Measurements from ENCODE around the gene RAB14.
"Not testable (repeated sequence)": the region's sequence is repeated elsewhere in the genome, so short reads cannot be mapped to it uniquely, and the experiment has no call there.

Gene RAB14

DNA sequence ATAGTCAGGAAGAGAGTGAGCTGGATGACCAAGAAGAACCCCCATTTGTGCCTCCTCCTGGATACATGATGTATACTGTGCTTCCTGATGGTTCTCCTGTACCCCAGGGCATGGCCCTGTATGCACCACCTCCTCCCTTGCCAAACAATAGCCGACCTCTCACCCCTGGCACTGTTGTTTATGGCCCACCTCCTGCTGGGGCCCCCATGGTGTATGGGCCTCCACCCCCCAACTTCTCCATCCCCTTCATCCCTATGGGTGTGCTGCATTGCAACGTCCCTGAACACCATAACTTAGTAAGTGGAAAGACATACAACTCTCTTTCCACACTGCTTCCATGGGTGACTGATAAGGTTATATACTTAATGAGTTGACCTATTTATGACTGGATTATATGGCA, 51.5 kb downstream of the RAB14 start:
- DNase-seq: no peak

DNA sequence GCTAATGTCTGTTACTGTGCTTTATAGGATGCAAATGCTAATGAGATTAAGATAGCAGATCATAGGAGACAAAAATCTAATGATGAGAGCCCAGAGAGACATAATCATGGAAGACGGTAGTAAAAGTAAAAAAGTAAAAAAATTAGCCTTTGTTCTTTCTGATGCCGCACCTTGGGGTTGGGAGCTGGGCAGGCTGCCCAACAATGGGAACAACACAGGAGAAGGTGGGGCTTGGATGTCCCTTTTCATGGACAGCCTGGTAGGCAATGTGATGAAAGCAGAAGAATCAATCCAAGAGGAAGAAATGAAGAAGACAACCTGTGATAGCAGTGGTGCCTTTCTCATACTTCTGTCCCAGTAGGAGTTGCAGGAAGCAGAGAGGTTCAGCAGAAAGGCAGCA, 57.2 kb downstream of the RAB14 start:
- DNase-seq: no peak

GRCh38 chr9:121143771-121144170, 57.9 kb downstream of the RAB14 start:
- DNase-seq: no peak

GRCh38 chr9:121141706-121142105, 60.0 kb downstream of the RAB14 start:
- no peak for DNase-seq

DNA sequence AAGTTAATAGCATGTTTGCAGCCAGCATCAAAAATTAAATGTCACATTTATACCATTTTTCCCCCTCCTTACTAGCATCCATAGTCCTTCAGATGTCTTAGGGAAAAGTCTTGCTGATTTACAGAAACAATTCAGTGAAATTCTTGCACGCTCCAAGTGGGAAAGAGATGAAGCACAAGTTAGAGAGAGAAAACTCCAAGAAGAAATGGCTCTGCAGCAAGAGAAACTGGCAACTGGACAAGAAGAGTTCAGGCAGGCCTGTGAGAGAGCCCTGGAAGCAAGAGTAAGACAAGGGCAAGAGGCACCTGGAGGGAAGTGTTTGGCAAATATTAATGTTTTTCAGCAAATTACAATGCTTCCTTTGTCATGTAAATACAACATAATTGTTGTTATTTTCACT, 60.4 kb downstream of the RAB14 start:
- no peak for DNase-seq

DNA sequence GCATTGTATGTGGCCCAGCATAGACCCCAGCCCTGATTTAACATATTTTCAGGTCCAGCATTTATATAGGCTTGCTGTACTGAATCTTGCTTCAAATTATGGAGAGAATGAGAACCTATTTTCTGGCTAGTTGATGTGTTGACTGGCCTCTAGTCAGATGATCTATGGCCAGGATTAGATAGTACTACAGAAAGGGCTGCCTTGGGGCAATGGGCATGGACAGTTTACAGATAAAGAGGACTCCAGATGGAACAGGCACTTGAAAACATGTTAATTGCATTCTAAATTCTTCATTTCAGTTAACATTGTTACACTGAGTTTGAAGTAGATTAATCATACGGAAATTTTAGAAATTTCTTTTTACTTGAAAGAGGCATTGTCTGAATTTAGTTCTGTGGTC, 61.5 kb downstream of the RAB14 start:
- no peak for DNase-seq

DNA sequence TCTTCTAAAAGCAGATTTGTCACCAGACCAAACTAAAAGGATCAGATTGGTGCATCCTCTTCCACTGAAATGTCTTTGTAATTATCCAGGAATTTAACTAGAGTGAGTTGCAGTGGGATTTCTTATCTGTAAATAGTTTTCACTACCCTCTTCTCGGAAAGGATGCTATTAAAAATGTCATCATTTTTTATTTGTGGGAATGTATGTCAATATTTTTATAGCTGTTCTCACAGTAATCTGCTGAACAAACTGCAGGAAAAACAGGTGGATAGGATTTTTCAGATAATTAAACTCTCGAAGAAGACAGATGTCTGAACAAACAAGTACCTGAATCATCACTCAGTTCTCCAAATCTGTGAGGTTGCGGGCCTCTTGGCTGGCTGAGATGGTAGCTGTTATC, 62.7 kb downstream of the RAB14 start:
- DNase-seq: no peak

- DNase-seq: no peak
These were observed 63.1 kb downstream of the RAB14 start for GRCh38 chr9:121138561-121138960.

DNA sequence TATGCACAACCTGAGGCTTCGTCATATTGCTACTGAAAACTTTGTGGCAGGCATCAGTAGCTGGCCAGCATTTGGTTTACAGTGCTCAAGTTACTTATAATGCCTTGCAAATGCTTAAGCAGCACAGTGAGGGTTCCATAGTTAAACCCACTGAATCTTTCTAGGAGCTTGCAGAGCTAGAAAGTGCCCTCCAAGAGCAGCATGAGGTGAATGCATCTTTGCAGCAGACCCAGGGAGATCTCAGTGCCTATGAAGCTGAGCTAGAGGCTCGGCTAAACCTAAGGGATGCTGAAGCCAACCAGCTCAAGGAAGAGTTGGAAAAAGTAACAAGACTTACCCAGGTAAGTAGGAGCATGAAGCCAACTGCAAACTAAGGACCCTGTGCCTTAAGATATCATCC, 66.0 kb downstream of the RAB14 start:
- DNase-seq: no peak

DNA sequence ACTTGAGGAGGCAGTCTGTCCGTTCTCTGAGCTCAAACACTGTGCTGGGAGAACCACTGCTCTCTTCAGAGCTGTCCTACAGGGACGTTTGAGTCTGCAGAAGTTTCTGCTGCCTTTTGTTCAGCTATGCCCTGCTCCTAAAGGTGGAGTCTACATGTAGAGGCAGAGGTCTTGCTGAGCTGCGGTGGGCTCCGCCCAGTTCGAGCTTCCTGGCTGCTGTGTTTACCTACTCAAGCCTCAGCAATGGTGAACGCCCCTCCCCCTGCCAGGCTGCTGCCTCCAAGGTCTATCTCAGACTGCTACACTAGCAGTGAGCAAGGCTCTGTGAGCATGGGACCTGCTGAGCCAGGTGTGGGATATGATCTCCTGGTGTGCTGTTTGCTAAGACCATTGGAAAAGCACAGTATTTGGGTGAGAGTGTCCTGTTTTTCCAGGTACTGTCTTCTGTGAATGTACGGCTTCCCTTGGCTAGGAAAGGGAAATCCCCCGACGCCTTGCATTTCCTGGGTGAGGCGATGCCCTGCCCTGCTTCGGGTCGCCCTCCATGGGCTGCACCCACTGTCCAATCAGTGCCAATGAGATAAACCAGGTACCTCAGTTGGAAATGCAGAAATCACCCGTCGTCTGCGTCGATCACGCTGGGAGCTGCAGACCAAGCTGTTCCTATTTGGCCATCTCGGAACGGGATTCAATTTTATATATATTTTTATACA, 68.4 kb downstream of the RAB14 start:
- DNase-seq: peak; percentile 24

DNA sequence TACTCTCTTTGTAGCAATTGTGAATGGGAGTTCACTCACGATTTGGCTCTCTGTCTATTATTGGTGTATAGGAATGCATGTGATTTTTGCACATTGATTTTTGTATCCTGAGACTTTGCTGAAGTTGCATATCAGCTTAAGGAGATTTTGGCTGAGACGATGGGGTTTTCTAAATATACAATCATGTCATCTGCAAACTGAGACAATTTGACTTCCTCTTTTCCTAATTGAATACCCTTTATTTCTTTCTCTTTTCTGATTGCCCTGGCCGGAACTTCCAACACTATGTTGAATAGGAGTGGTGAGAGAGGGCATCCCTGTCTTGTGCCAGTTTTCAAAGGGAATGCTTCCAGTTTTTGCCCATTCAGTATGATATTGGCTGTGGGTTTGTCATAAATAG, 72.3 kb downstream of the RAB14 start:
- DNase-seq: not testable (repeated sequence)

Data from NCI-H1436 (cell line).